PC-3 (cell line): Measurements from ENCODE around the gene ATP10A.

ENCODE experiments used
- CTCF ChIP-seq: fragments of 300-600 bp; sonication (generic); conservative IDR thresholded peaks from 2 replicates; pipeline ENCODE4 v1.5.1; 2017; ENCODE audit warnings: antibody characterized with exemption, low read depth, mild to moderate bottlenecking, low read length
- EZH2 ChIP-seq: fragments of 300-600 bp; sonication (generic); IDR thresholded peaks from one replicate; pipeline ENCODE4 v1.6.1; 2017; ENCODE audit warnings: antibody characterized with exemption, mild to moderate bottlenecking, low read length; ENCODE audit not compliant: unreplicated experiment

- no peak for TF ChIP-seq EZH2
- TF ChIP-seq CTCF = no peak
Observed at GRCh38 chr15:25810154-25810553, 53.0 kb downstream of the ATP10A start.
